GM12878 (cell line): ENCODE measurements around the gene LRRC19. TPM values are rescaled to one million over a fixed set of nuclear protein-coding genes. Genes with fewer than 3 reads are reported as not detected.

Experiments used
- ATAC-seq: fragments of 200-7000 bp; cut with Tn5 transposase; 3 replicates; pipeline ENCODE4 v1.9.1; 2020; ENCODE audit warnings: mild to moderate bottlenecking, moderate library complexity
- BruUV-seq: library from RNA; stranded (reverse); fragments of 400-500 nt; replicated peaks from 2 replicates; lab custom pipeline; 2021; lab: Mats Ljungman, UMichigan
- CTCF ChIA-PET: fragments of 300-600 bp; sonication (Branson Sonifier 250); formaldehyde crosslinking; extraction: SDS; loops from one replicate; lab custom pipeline; 2021; ENCODE audit warnings: inconsistent platforms; lab: Yijun Ruan, JAX
- POLR2A ChIA-PET: fragments of 350-600 bp; formaldehyde crosslinking; extraction: SDS; loops from one replicate; lab custom pipeline; 2021; ENCODE audit warnings: inconsistent platforms; lab: Charles Lee
- RAD21 ChIA-PET: fragments of 300-600 bp; sonication (Branson Sonifier 250); formaldehyde crosslinking; loops from one replicate; lab custom pipeline; 2023; ENCODE audit warnings: antibody characterized with exemption; ENCODE audit not compliant: unreplicated experiment; lab: Charles Lee
- SMC1A ChIA-PET: fragments of 300-600 bp; sonication (Branson Sonifier 250); formaldehyde crosslinking; loops from one replicate; lab custom pipeline; 2023; ENCODE audit not compliant: unreplicated experiment, uncharacterized antibody; lab: Charles Lee
- DNase-seq: peaks from one replicate; pipeline ENCODE4 v3.0.0-alpha.2; 2011; ENCODE audit warnings: low read depth, low spot score
- FAIRE-seq: peaks from 3 replicates; lab custom pipeline; 2011; peaks lifted over from hg19 to GRCh38; lab: Jason Lieb, UNC
- H2AFZ ChIP-seq: 2 replicates; pipeline ENCODE4 v1.6.0; 2011; ENCODE audit warnings: low read depth, low read length, control low read depth; ENCODE audit not compliant: control insufficient read depth
- H3K27ac ChIP-seq: 2 replicates; pipeline ENCODE4 v1.5.1; 2011; ENCODE audit warnings: control low read depth; ENCODE audit not compliant: control insufficient read depth, insufficient read depth
- H3K27me3 ChIP-seq, 2 experiments: replicated peaks in 1 of 2; 2 replicates each; pipeline versions ENCODE4 v1.6.0 to v1.6.1; 2011; ENCODE audit warnings: low read length in 1 of 2; ENCODE audit not compliant: control insufficient read depth in 2 of 2, insufficient read depth in 2 of 2
- H3K36me3 ChIP-seq, 2 experiments: 2 replicates each; pipeline ENCODE4 v1.5.1; 2011; ENCODE audit warnings: low read length in 1 of 2; ENCODE audit not compliant: control insufficient read depth in 2 of 2, insufficient read depth in 2 of 2
- H3K4me1 ChIP-seq: 2 replicates; pipeline ENCODE4 v1.6.1; 2011; ENCODE audit warnings: mild to moderate bottlenecking, low read length, moderate library complexity, mixed read lengths; ENCODE audit not compliant: control insufficient read depth, insufficient read depth
- H3K4me2 ChIP-seq: 2 replicates; pipeline ENCODE4 v1.6.0; 2011; ENCODE audit warnings: control low read depth; ENCODE audit not compliant: control insufficient read depth, insufficient read depth
- H3K4me3 ChIP-seq: fragments of 200-600 bp; sonication (generic); 2 replicates; pipeline ENCODE4 v1.5.1; 2016
- H3K79me2 ChIP-seq: 2 replicates; pipeline ENCODE4 v1.6.0; 2011; ENCODE audit warnings: low read length; ENCODE audit not compliant: control insufficient read depth, insufficient read depth
- H3K9ac ChIP-seq: 2 replicates; pipeline ENCODE4 v1.8.0; 2011; ENCODE audit warnings: low read length, control low read depth, mixed read lengths; ENCODE audit not compliant: control insufficient read depth, insufficient read depth
- H3K9me3 ChIP-seq: replicated peaks from 3 replicates; pipeline ENCODE4 v1.5.1; 2011; ENCODE audit warnings: mild to moderate bottlenecking, low read length; ENCODE audit not compliant: control insufficient read depth, insufficient read depth
- H4K20me1 ChIP-seq: 2 replicates; pipeline ENCODE4 v1.6.0; 2011; ENCODE audit not compliant: control insufficient read depth, insufficient read depth
- ATF2 ChIP-seq: IDR thresholded peaks from 2 replicates; pipeline ENCODE4 v1.6.1; 2012; ENCODE audit warnings: low read length, inconsistent platforms
- BCL3 ChIP-seq: IDR thresholded peaks from 2 replicates; pipeline ENCODE4 v1.6.1; 2011; ENCODE audit warnings: borderline replicate concordance, low read depth, mild to moderate bottlenecking, moderate library complexity, low read length; ENCODE audit not compliant: insufficient read depth, poor library complexity, severe bottlenecking
- CHD1 ChIP-seq: IDR thresholded peaks from 2 replicates; pipeline ENCODE4 v1.6.1; 2012; ENCODE audit warnings: low read depth, low read length, improper control_type of control experiment
- E2F4 ChIP-seq: IDR thresholded peaks from 2 replicates; pipeline ENCODE4 v1.6.1; 2012; ENCODE audit warnings: low read depth, low read length, improper control_type of control experiment
- LARP7 ChIP-seq: fragments of 450-650 bp; IDR thresholded peaks from 2 replicates; pipeline ENCODE4 v1.6.1; 2017; ENCODE audit warnings: mild to moderate bottlenecking
- MTA2 ChIP-seq: fragments of 450-650 bp; IDR thresholded peaks from 2 replicates; pipeline ENCODE4 v1.6.1; 2016; ENCODE audit warnings: low read depth, mild to moderate bottlenecking, moderate library complexity
- NR2C2 ChIP-seq: IDR thresholded peaks from 2 replicates; pipeline ENCODE4 v1.6.1; 2011; ENCODE audit warnings: borderline replicate concordance, low read depth; ENCODE audit not compliant: control insufficient read depth, insufficient read length
- ZBTB40 ChIP-seq: fragments of 450-650 bp; IDR thresholded peaks from 2 replicates; pipeline ENCODE4 v1.6.1; 2016; ENCODE audit warnings: mild to moderate bottlenecking, moderate library complexity, borderline replicate concordance
- ZNF274 ChIP-seq: IDR thresholded peaks from one replicate; pipeline ENCODE4 v1.8.0; 2011; ENCODE audit not compliant: insufficient read length, insufficient read depth
- WGBS: methylation state at CpG from one replicate; pipeline ENCODE4 v1.1.6; 2016; ENCODE audit warnings: low lambda C conversion rate; ENCODE audit not compliant: insufficient replicate concordance, insufficient coverage; ENCODE audit errors: missing lambda C conversion rate; 5-methylcytosine and 5-hydroxymethylcytosine counted together
- in situ Hi-C: fragments of 300-500 bp; cut with MboI; formaldehyde crosslinking; loops from 9 replicates; pipeline ENCODE4 v1.14.3; 2018; ENCODE audit warnings: mixed read lengths
- intact Hi-C: fragments of 100-400 bp; cut with micrococcal nuclease; formaldehyde crosslinking; loops from one replicate; pipeline ENCODE4 v1.14.2; 2022; ENCODE audit not compliant: unreplicated experiment
- polyA plus RNA-seq, 11 experiments: library from polyadenylated mRNA; depleted of rRNA in 4 of 11; unstranded in 6 of 11; stranded (reverse) in 5 of 11; fragments of >200 nt; fragmentation: Nextera tagmentation in 4 of 11; fragmentation: Illumina TruSeq in 1 of 11; extraction: Ambion mirVana in 4 of 11; extraction: Trizol in 1 of 11; gene quantifications; 1 replicate in 1 of 11; 2 replicates in 10 of 11; pipeline versions ENCODE4 v1.2.1 to v1.2.3, GENCODE V29; 2011 to 2016; ENCODE audit warnings: inconsistent platforms in 2 of 11, missing spikeins in 2 of 11, low read depth in 1 of 11
- total RNA-seq, 4 experiments: library from RNA; depleted of rRNA in 3 of 4; stranded (reverse); fragments of >200 nt in 3 of 4; fragmentation: Illumina TruSeq in 1 of 4; extraction: Trizol in 1 of 4; gene quantifications; 2 replicates each; pipeline versions ENCODE4 v1.2.1 to v1.2.3, GENCODE V29; 2013 to 2021

Gene LRRC19
- total and polyA plus RNA-seq, 10 of the 15 experiments (the other 5 are each of a cell fraction or from before 2014, with no cell fraction given), result 0.02 to 0.20 (median 0.08) TPM; not detected in 6

- Histone ChIP-seq H3K79me2 (no peaks in the 10 kb centered on the region), H3K9me3 (no peaks in the 10 kb centered on the region), H3K9ac (no peak overlapping the region), H2AFZ (no peak overlapping the region), H3K27ac (no peak overlapping the region), H3K36me3 (no peaks in the 10 kb centered on the region)
- ChIA-PET SMC1A (interaction anchor here (0.9 to 1.7 kb wide), 2 partner anchors 18 to 19 kb away, joined by 3 to 4 read pairs; partner anchors contain the start of gene IFT74), CTCF (interaction anchor here (0.7 to 1.5 kb wide), 5 partner anchors 19 to 250 kb away, joined by 3 to 6 read pairs (median 4); no protein-coding TSS in a partner anchor), RAD21 (interaction anchor here (0.7 to 0.8 kb wide), 2 partner anchors 18 to 228 kb away, joined by 3 read pairs; no protein-coding TSS in a partner anchor)
- DNase-seq (no peak), ATAC-seq (no peak)
- no peak for TF ChIP-seq E2F4
- TF ChIP-seq ZNF274, result no peak
- no peak for TF ChIP-seq NR2C2
- no peak for TF ChIP-seq CHD1
- no peak for TF ChIP-seq ATF2
- TF ChIP-seq LARP7, result no peak
- TF ChIP-seq MTA2, result no peak
- TF ChIP-seq ZBTB40, result no peak
- TF ChIP-seq BCL3, result no peak
- TF ChIP-seq, all 136 proteins: peak for 0
- intact Hi-C loops, result loop anchor here (10.0 kb wide), 2 partner anchors 109 to 229 kb away; no protein-coding TSS in a partner anchor
- in situ Hi-C loops, result no loop called here
- no TSS peak for BruUV-seq
- Histone ChIP-seq H3K4me2 (no peak overlapping the region), H3K4me3 (no peak overlapping the region), H4K20me1 (no peaks in the 10 kb centered on the region), H3K4me1 (no peaks in the 10 kb centered on the region), H3K27me3 (no peaks in the 10 kb centered on the region)
- FAIRE-seq, result no peak
- 93% methylated on average over 5 of the region's 5 CpGs for WGBS
- POLR2A ChIA-PET, result no interaction called here
Observed at GRCh38 chr9:26973989-26974388, 31.5 kb downstream of the LRRC19 start.
